GM12878 (cell line): ENCODE measurements around the gene DDHD1. TPM values are rescaled to one million over a fixed set of nuclear protein-coding genes. Genes with fewer than 3 reads are reported as not detected.
"Not testable (repeated sequence)": the region's sequence is repeated elsewhere in the genome, so short reads cannot be mapped to it uniquely, and the experiment has no call there.

ENCODE experiments used
- ATAC-seq: fragments of 200-7000 bp; cut with Tn5 transposase; 3 replicates; pipeline ENCODE4 v1.9.1; 2020; ENCODE audit warnings: mild to moderate bottlenecking, moderate library complexity
- BruUV-seq: library from RNA; stranded (reverse); fragments of 400-500 nt; replicated peaks from 2 replicates; lab custom pipeline; 2021; lab: Mats Ljungman, UMichigan
- CTCF ChIA-PET: fragments of 300-600 bp; sonication (Branson Sonifier 250); formaldehyde crosslinking; extraction: SDS; loops from one replicate; lab custom pipeline; 2021; ENCODE audit warnings: inconsistent platforms; lab: Yijun Ruan, JAX
- POLR2A ChIA-PET: fragments of 350-600 bp; formaldehyde crosslinking; extraction: SDS; loops from one replicate; lab custom pipeline; 2021; ENCODE audit warnings: inconsistent platforms; lab: Charles Lee
- RAD21 ChIA-PET: fragments of 300-600 bp; sonication (Branson Sonifier 250); formaldehyde crosslinking; loops from one replicate; lab custom pipeline; 2023; ENCODE audit warnings: antibody characterized with exemption; ENCODE audit not compliant: unreplicated experiment; lab: Charles Lee
- SMC1A ChIA-PET: fragments of 300-600 bp; sonication (Branson Sonifier 250); formaldehyde crosslinking; loops from one replicate; lab custom pipeline; 2023; ENCODE audit not compliant: unreplicated experiment, uncharacterized antibody; lab: Charles Lee
- DNase-seq: peaks from one replicate; pipeline ENCODE4 v3.0.0-alpha.2; 2011; ENCODE audit warnings: low read depth, low spot score
- FAIRE-seq: peaks from 3 replicates; lab custom pipeline; 2011; peaks lifted over from hg19 to GRCh38; lab: Jason Lieb, UNC
- H2AFZ ChIP-seq: 2 replicates; pipeline ENCODE4 v1.6.0; 2011; ENCODE audit warnings: low read depth, low read length, control low read depth; ENCODE audit not compliant: control insufficient read depth
- H3K27ac ChIP-seq: 2 replicates; pipeline ENCODE4 v1.5.1; 2011; ENCODE audit warnings: control low read depth; ENCODE audit not compliant: control insufficient read depth, insufficient read depth
- H3K27me3 ChIP-seq, 2 experiments: replicated peaks in 1 of 2; 2 replicates each; pipeline versions ENCODE4 v1.6.0 to v1.6.1; 2011; ENCODE audit warnings: low read length in 1 of 2; ENCODE audit not compliant: control insufficient read depth in 2 of 2, insufficient read depth in 2 of 2
- H3K36me3 ChIP-seq, 2 experiments: 2 replicates each; pipeline ENCODE4 v1.5.1; 2011; ENCODE audit warnings: low read length in 1 of 2; ENCODE audit not compliant: control insufficient read depth in 2 of 2, insufficient read depth in 2 of 2
- H3K4me1 ChIP-seq: 2 replicates; pipeline ENCODE4 v1.6.1; 2011; ENCODE audit warnings: mild to moderate bottlenecking, low read length, moderate library complexity, mixed read lengths; ENCODE audit not compliant: control insufficient read depth, insufficient read depth
- H3K4me2 ChIP-seq: 2 replicates; pipeline ENCODE4 v1.6.0; 2011; ENCODE audit warnings: control low read depth; ENCODE audit not compliant: control insufficient read depth, insufficient read depth
- H3K4me3 ChIP-seq: fragments of 200-600 bp; sonication (generic); 2 replicates; pipeline ENCODE4 v1.5.1; 2016
- H3K79me2 ChIP-seq: 2 replicates; pipeline ENCODE4 v1.6.0; 2011; ENCODE audit warnings: low read length; ENCODE audit not compliant: control insufficient read depth, insufficient read depth
- H3K9ac ChIP-seq: 2 replicates; pipeline ENCODE4 v1.8.0; 2011; ENCODE audit warnings: low read length, control low read depth, mixed read lengths; ENCODE audit not compliant: control insufficient read depth, insufficient read depth
- H3K9me3 ChIP-seq: replicated peaks from 3 replicates; pipeline ENCODE4 v1.5.1; 2011; ENCODE audit warnings: mild to moderate bottlenecking, low read length; ENCODE audit not compliant: control insufficient read depth, insufficient read depth
- H4K20me1 ChIP-seq: 2 replicates; pipeline ENCODE4 v1.6.0; 2011; ENCODE audit not compliant: control insufficient read depth, insufficient read depth
- GABPA ChIP-seq: IDR thresholded peaks from 2 replicates; pipeline ENCODE4 v1.6.1; 2014; ENCODE audit warnings: antibody characterized with exemption, low read depth, mild to moderate bottlenecking, inconsistent platforms
- MYB ChIP-seq: fragments of 150-350 bp; IDR thresholded peaks from 2 replicates; pipeline ENCODE4 v1.6.1; 2014; ENCODE audit warnings: mild to moderate bottlenecking, low read depth, low read length, borderline replicate concordance
- YY1 ChIP-seq: IDR thresholded peaks from 2 replicates; pipeline ENCODE4 v1.6.1; 2011; ENCODE audit warnings: low read depth, mild to moderate bottlenecking, low read length
- ZNF207 ChIP-seq: fragments of 450-650 bp; IDR thresholded peaks from 2 replicates; pipeline ENCODE4 v1.6.1; 2014; ENCODE audit warnings: antibody characterized with exemption, mild to moderate bottlenecking, borderline replicate concordance
- WGBS: methylation state at CpG from one replicate; pipeline ENCODE4 v1.1.6; 2016; ENCODE audit warnings: low lambda C conversion rate; ENCODE audit not compliant: insufficient replicate concordance, insufficient coverage; ENCODE audit errors: missing lambda C conversion rate; 5-methylcytosine and 5-hydroxymethylcytosine counted together
- in situ Hi-C: fragments of 300-500 bp; cut with MboI; formaldehyde crosslinking; loops from 9 replicates; pipeline ENCODE4 v1.14.3; 2018; ENCODE audit warnings: mixed read lengths
- intact Hi-C: fragments of 100-400 bp; cut with micrococcal nuclease; formaldehyde crosslinking; loops from one replicate; pipeline ENCODE4 v1.14.2; 2022; ENCODE audit not compliant: unreplicated experiment
- polyA plus RNA-seq, 11 experiments: library from polyadenylated mRNA; depleted of rRNA in 4 of 11; unstranded in 6 of 11; stranded (reverse) in 5 of 11; fragments of >200 nt; fragmentation: Nextera tagmentation in 4 of 11; fragmentation: Illumina TruSeq in 1 of 11; extraction: Ambion mirVana in 4 of 11; extraction: Trizol in 1 of 11; gene quantifications; 1 replicate in 1 of 11; 2 replicates in 10 of 11; pipeline versions ENCODE4 v1.2.1 to v1.2.3, GENCODE V29; 2011 to 2016; ENCODE audit warnings: inconsistent platforms in 2 of 11, missing spikeins in 2 of 11, low read depth in 1 of 11
- total RNA-seq, 4 experiments: library from RNA; depleted of rRNA in 3 of 4; stranded (reverse); fragments of >200 nt in 3 of 4; fragmentation: Illumina TruSeq in 1 of 4; extraction: Trizol in 1 of 4; gene quantifications; 2 replicates each; pipeline versions ENCODE4 v1.2.1 to v1.2.3, GENCODE V29; 2013 to 2021
- TF ChIP-seq, protein P1 (sequence below): fragments of 450-650 bp; IDR thresholded peaks from 2 replicates; pipeline ENCODE4 v1.6.1; 2018; ENCODE audit warnings: mild to moderate bottlenecking, low read depth, moderate library complexity; ENCODE audit not compliant: partially characterized antibody

The DDHD1 gene
- total and polyA plus RNA-seq, 10 of the 15 experiments (the other 5 are each of a cell fraction or from before 2014, with no cell fraction given): 7.7 to 52.3 (median 28.5) TPM

DNA sequence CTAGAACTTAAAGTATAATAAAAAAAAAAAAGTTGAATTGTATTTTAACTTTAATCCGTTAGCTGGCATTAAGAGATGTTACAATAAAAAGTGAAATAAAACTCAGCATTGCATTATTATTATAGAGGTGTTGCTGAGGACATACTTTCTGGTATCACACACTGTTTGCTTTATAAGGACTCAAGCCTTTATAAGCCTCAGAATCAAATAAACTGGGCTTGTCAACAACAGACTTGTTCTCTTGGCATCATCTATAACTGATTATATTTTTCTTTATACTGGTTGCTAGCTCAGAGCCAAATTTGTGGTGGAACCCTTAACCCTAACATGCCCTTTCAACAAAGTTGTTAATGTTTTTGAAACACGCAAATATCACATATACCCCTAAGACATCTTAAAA, 62.3 kb downstream of the DDHD1 start:
- ChIA-PET RAD21 (no interaction called here), POLR2A (no interaction called here), CTCF (interaction anchor here (0.8 kb wide), 1 partner anchor 13 kb away, joined by 3 read pairs; no protein-coding TSS in a partner anchor), SMC1A (interaction anchor here (3.1 kb wide), 1 partner anchor 11 kb away, joined by 10 read pairs; no protein-coding TSS in a partner anchor)
- H3K9ac ChIP-seq: no peak overlapping the region
- H3K4me3 ChIP-seq: no peak overlapping the region
- intact Hi-C loops (no loop called here), in situ Hi-C loops (no loop called here)
- peaks cover 2% of the 10 kb centered on the region; the same call in 2 of the 3 replicates for H3K9me3 ChIP-seq
- DNase-seq (no peak), FAIRE-seq (no peak), ATAC-seq (no peak)
- no peak overlapping the region for H3K4me2 ChIP-seq
- no peaks in the 10 kb centered on the region; the same call in none of the 2 replicates for H3K79me2 ChIP-seq
- no peaks in the 10 kb centered on the region for H3K27me3 ChIP-seq
- H3K27ac ChIP-seq: no peak overlapping the region
- no peaks in the 10 kb centered on the region for H4K20me1 ChIP-seq
- BruUV-seq: no TSS peak
- TF ChIP-seq GABPA (no peak), MYB (no peak), YY1 (no peak), ZNF207 (no peak)
- TF ChIP-seq, protein P1, sequence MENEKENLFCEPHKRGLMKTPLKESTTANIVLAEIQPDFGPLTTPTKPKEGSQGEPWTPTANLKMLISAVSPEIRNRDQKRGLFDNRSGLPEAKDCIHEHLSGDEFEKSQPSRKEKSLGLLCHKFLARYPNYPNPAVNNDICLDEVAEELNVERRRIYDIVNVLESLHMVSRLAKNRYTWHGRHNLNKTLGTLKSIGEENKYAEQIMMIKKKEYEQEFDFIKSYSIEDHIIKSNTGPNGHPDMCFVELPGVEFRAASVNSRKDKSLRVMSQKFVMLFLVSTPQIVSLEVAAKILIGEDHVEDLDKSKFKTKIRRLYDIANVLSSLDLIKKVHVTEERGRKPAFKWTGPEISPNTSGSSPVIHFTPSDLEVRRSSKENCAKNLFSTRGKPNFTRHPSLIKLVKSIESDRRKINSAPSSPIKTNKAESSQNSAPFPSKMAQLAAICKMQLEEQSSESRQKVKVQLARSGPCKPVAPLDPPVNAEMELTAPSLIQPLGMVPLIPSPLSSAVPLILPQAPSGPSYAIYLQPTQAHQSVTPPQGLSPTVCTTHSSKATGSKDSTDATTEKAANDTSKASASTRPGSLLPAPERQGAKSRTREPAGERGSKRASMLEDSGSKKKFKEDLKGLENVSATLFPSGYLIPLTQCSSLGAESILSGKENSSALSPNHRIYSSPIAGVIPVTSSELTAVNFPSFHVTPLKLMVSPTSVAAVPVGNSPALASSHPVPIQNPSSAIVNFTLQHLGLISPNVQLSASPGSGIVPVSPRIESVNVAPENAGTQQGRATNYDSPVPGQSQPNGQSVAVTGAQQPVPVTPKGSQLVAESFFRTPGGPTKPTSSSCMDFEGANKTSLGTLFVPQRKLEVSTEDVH: no peak
- H2AFZ ChIP-seq: no peak overlapping the region
- 95% methylated on average over 2 of the region's 2 CpGs for WGBS
- H3K36me3 ChIP-seq: peaks cover 0 to 18% of the 10 kb centered on the region in 2 experiments; a peak in 2 of 4 replicates
- no peaks in the 10 kb centered on the region for H3K4me1 ChIP-seq

DNA sequence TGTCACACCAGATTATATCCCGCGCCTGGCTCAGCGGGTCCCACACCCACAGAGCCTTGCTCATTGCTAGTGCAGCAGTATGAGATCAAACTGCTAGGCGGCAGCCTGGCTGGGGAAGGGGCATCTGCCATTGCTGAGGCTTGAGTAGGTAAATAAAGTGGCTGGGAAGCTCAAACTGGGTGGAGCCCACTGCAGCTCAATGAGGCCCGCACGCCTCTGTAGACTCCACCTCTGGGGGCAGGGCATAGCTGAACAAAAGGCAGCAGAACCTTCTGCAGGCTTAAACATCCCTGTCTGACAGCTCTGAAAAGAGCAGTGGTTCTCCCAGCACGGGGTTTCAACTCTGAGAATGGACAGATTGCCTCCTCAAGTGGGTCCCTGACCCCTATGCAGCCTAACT, 68.2 kb downstream of the DDHD1 start:
- H3K9ac ChIP-seq, H3K79me2 ChIP-seq, H2AFZ ChIP-seq, H3K36me3 ChIP-seq, H3K9me3 ChIP-seq, ATAC-seq, H3K27me3 ChIP-seq, H3K4me3 ChIP-seq, H3K4me2 ChIP-seq, intact Hi-C loops, H3K27ac ChIP-seq, FAIRE-seq, BruUV-seq, H3K4me1 ChIP-seq, H4K20me1 ChIP-seq, DNase-seq, in situ Hi-C loops, RAD21 ChIA-PET: not testable (repeated sequence)
- 94% methylated on average over 7 of the region's 7 CpGs for WGBS
- CTCF ChIA-PET: interaction anchor here (0.6 to 2.8 kb wide), 2 partner anchors 8 to 207 kb away, joined by 3 to 9 read pairs; no protein-coding TSS in a partner anchor
- POLR2A ChIA-PET: interaction anchor here (1.2 kb wide), 1 partner anchor 92 kb away, joined by 4 read pairs; no protein-coding TSS in a partner anchor
- SMC1A ChIA-PET: interaction anchor here (1.1 kb wide), 1 partner anchor 9 kb away, joined by 3 read pairs; no protein-coding TSS in a partner anchor
